Fibroblast of pulmonary artery (primary cell): ENCODE measurements around the gene TTLL11.

Source experiments
- DNase-seq: peaks from one replicate; pipeline ENCODE4 v3.0.0-alpha.2; 2010; ENCODE audit warnings: low read depth
- H3K4me3 ChIP-seq: replicated peaks from 2 replicates; pipeline ENCODE4 v1.5.1; 2011; ENCODE audit warnings: low read depth, mild to moderate bottlenecking, control low read depth, low read length, moderate library complexity
- CTCF ChIP-seq: IDR thresholded peaks from 2 replicates; pipeline ENCODE4 v1.5.1; 2011; ENCODE audit warnings: mild to moderate bottlenecking, control low read depth, low read length, inconsistent platforms; ENCODE audit errors: missing control alignments

TTLL11 gene

GRCh38 chr9:121817476-121817875 lies 275.6 kb downstream of the TTLL11 start:
- H3K4me3 ChIP-seq: no peak overlapping the region
- DNase-seq: no peak
- TF ChIP-seq CTCF: no peak

GRCh38 chr9:121816845-121817450 lies 276.2 kb downstream of the TTLL11 start:
- no peak for TF ChIP-seq CTCF
- H3K4me3 ChIP-seq: no peak overlapping the region
- no peak for DNase-seq

GRCh38 chr9:121816449-121816817 lies 276.7 kb downstream of the TTLL11 start:
- TF ChIP-seq CTCF: no peak

GRCh38 chr9:121815546-121816448 lies 277.3 kb downstream of the TTLL11 start:
- H3K4me3 ChIP-seq: no peak overlapping the region
- no peak for TF ChIP-seq CTCF
- DNase-seq: no peak

More at GRCh38 chr9:121816449-121816817, 276.7 kb downstream of the TTLL11 start:
- no peak overlapping the region for H3K4me3 ChIP-seq
- no peak for DNase-seq

- TF ChIP-seq CTCF: no peak
- no peak for DNase-seq
- H3K4me3 ChIP-seq: no peak overlapping the region
These were observed 278.0 kb downstream of the TTLL11 start for GRCh38 chr9:121815084-121815483.

- no peak overlapping the region for H3K4me3 ChIP-seq
- no peak for TF ChIP-seq CTCF
- DNase-seq: no peak
These were observed 278.5 kb downstream of the TTLL11 start for GRCh38 chr9:121814594-121814993.
